ENCODE measurements around the gene TMC5. TPM values are rescaled to one million over a fixed set of nuclear protein-coding genes. Genes with fewer than 3 reads are reported as not detected.
"Not testable (repeated sequence)": the region's sequence is repeated elsewhere in the genome, so short reads cannot be mapped to it uniquely, and the experiment has no call there.

The TMC5 gene
- total RNA-seq, 1 donor from 2014 or later, result under 0.01 TPM

- DNase-seq (ENCODE audit: low read depth in 2 of 2), result peak; percentile 52 to 61
Measured at GRCh38 chr16:19542138-19542821, 124.6 kb downstream of the TMC5 start.

DNA sequence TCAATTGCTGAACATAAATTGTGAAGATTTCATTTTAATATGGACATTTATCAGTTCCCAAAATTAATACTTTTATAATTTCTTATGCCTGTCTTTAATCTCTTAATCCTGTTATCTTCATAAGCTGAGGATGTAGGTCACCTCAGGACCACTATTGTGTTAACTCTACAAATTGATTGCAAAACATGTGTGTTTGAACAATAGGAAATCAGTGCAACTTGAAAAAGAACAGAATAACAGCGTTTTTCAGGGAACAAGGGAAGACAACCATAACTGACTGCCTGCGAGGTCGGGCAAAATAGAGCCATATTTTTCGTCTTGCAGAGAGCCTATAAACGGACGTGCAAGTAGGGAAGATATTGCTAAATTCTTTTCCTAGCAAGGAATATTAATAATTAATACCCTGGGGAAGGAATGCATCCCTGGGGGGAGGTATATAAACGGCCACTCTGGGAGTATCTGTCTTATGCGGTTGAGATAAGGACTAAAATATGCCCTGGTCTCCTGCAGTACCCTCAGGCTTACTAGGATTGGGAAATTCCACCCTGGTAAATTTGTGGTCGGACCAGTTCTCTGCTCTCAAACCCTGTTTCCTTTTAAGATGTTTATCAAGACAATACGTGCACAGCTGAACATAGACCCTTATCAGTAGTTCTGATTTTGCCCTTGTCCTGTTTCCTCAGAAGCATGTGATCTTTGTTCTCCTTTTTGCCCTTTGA, 125.8 kb downstream of the TMC5 start:
- not testable (repeated sequence) for DNase-seq (ENCODE audit: low read depth in 2 of 2)

- DNase-seq (ENCODE audit: low read depth in 2 of 2), result no peak
Measured at GRCh38 chr16:19548144-19548543, 130.5 kb downstream of the TMC5 start.

Other genes with a start within 250 kb of the TMC5 start
- 1.3 and 3.7 TPM in 2 replicates for gene SYT17, start 249.6 kb upstream of the TMC5 start, total RNA-seq
- not detected in 2 replicates for gene CLEC19A, start 132.2 kb upstream of the TMC5 start, total RNA-seq
- 23.4 and 24.7 TPM in 2 replicates for gene GDE1, start 104.2 kb downstream of the TMC5 start, total RNA-seq
- gene CCP110, start 106.1 kb downstream of the TMC5 start, total RNA-seq, result 7.1 and 7.3 TPM in 2 replicates
- gene VPS35L, start 137.8 kb downstream of the TMC5 start, total RNA-seq, result 33.2 and 45.4 TPM in 2 replicates